GM12891 (cell line): ENCODE results near the gene MLXIPL.
"Not testable (repeated sequence)": the region's sequence is repeated elsewhere in the genome, so short reads cannot be mapped to it uniquely, and the experiment has no call there.

Experiments used
- PAX5 ChIP-seq: IDR thresholded peaks from 2 replicates; pipeline ENCODE4 v1.6.1; 2011; ENCODE audit warnings: low read length, moderate library complexity, mild to moderate bottlenecking; ENCODE audit not compliant: insufficient read depth, severe bottlenecking
- POLR2A ChIP-seq: IDR thresholded peaks from 2 replicates; pipeline ENCODE4 v1.6.1; 2011; ENCODE audit warnings: low read depth, low read length, control low read depth
- POLR2AphosphoS5 ChIP-seq: IDR thresholded peaks from 2 replicates; pipeline ENCODE4 v1.6.1; 2011; ENCODE audit warnings: low read depth, low read length, control low read depth
- SPI1 ChIP-seq: IDR thresholded peaks from 2 replicates; pipeline ENCODE4 v1.6.1; 2011; ENCODE audit warnings: low read depth, low read length, control low read depth
- TAF1 ChIP-seq: IDR thresholded peaks from 2 replicates; pipeline ENCODE4 v1.6.1; 2011; ENCODE audit warnings: low read depth, low read length, control low read depth

- not testable (repeated sequence) for TF ChIP-seq POLR2A, POLR2AphosphoS5, SPI1, TAF1, PAX5
Observed at GRCh38 chr7:73550093-73550492, 74.2 kb downstream of the MLXIPL start.
